HCT116 (cell line): ENCODE measurements around the gene STK11. TPM values are rescaled to one million over a fixed set of nuclear protein-coding genes. Genes with fewer than 3 reads are reported as not detected.

Experiments
- ATAC-seq: fragments of 200-7000 bp; cut with Tn5 transposase; 2 replicates; pipeline ENCODE4 v1.9.1; 2020; ENCODE audit warnings: mild to moderate bottlenecking, moderate library complexity
- BruUV-seq: library from RNA; stranded (reverse); fragments of 400-500 nt; replicated peaks from 2 replicates; lab custom pipeline; 2021; lab: Mats Ljungman, UMichigan
- CTCF ChIA-PET: fragments of 300-600 bp; sonication (Branson Sonifier 250); formaldehyde crosslinking; loops from one replicate; lab custom pipeline; 2021; ENCODE audit warnings: antibody characterized with exemption; lab: Charles Lee
- POLR2A ChIA-PET: fragments of 300-600, 350-600 bp; sonication (Branson Sonifier 250); formaldehyde crosslinking; loops from one replicate; lab custom pipeline; 2021; ENCODE audit warnings: antibody characterized with exemption; lab: Charles Lee
- RAD21 ChIA-PET, 2 experiments: fragments of 300-600 bp; sonication (Branson Sonifier 250); formaldehyde crosslinking; loops; one replicate each; lab custom pipeline; 2023; ENCODE audit warnings: low total read pairs in 2 of 2; ENCODE audit not compliant: uncharacterized antibody in 2 of 2, unreplicated experiment in 2 of 2, low non-redundant PET in 1 of 2; lab: Charles Lee
- DNase-seq: peaks from one replicate; pipeline ENCODE4 v3.0.0-alpha.2; 2010; ENCODE audit warnings: low read depth, low spot score
- H2AFZ ChIP-seq: fragments of 200-600 bp; shearing (Covaris generic), sonication (generic); 2 replicates; pipeline ENCODE4 v1.6.1; 2017; ENCODE audit warnings: low read depth, mixed run types, mixed read lengths, antibody characterized with exemption, low read length; ENCODE audit not compliant: poor library complexity, severe bottlenecking
- H3K27ac ChIP-seq: 2 replicates; pipeline ENCODE4 v1.5.1; 2012; ENCODE audit warnings: low read depth, low read length
- H3K27me3 ChIP-seq: fragments of 200-600 bp; sonication (generic); 2 replicates; pipeline ENCODE4 v1.6.1; 2016; ENCODE audit warnings: mixed run types, low read length, mixed read lengths; ENCODE audit not compliant: insufficient read depth
- H3K36me3 ChIP-seq, 2 experiments: fragments of 200-500 bp in 1 of 2; fragments of 200-600 bp in 1 of 2; sonication (Bioruptor generic) in 1 of 2; sonication (generic) in 1 of 2; 2 replicates each; pipeline versions ENCODE4 v1.5.1 to v1.6.1; 2014 to 2016; ENCODE audit warnings: low read length in 2 of 2, inconsistent platforms in 1 of 2, mixed read lengths in 1 of 2, mixed run types in 1 of 2; ENCODE audit not compliant: insufficient read depth in 2 of 2, control insufficient read depth in 1 of 2
- H3K4me1 ChIP-seq, 2 experiments: fragments of 200-600 bp in 1 of 2; sonication (generic) in 1 of 2; 2 replicates each; pipeline versions ENCODE4 v1.5.1 to v1.6.1; 2012 to 2017; ENCODE audit warnings: low read length in 2 of 2, inconsistent platforms in 1 of 2, mild to moderate bottlenecking in 1 of 2, mixed read lengths in 1 of 2, mixed run types in 1 of 2, moderate library complexity in 1 of 2; ENCODE audit not compliant: insufficient read depth in 2 of 2, control insufficient read depth in 1 of 2
- H3K4me2 ChIP-seq: fragments of 200-600 bp; sonication (generic); 2 replicates; pipeline ENCODE4 v1.6.1; 2017; ENCODE audit warnings: mixed run types, low read length, mixed read lengths
- H3K4me3 ChIP-seq, 2 experiments: fragments of 200-600 bp in 1 of 2; sonication (generic) in 1 of 2; replicated peaks in 1 of 2; 2 replicates each; pipeline ENCODE4 v1.5.1; 2011 to 2016; ENCODE audit warnings: low read length in 2 of 2, control low read depth in 1 of 2, low read depth in 1 of 2, mild to moderate bottlenecking in 1 of 2, mixed read lengths in 1 of 2, mixed run types in 1 of 2
- H3K79me2 ChIP-seq: fragments of 200-600 bp; sonication (generic); 2 replicates; pipeline ENCODE4 v1.6.1; 2017; ENCODE audit warnings: mild to moderate bottlenecking, mixed run types, low read length, moderate library complexity, mixed read lengths; ENCODE audit not compliant: insufficient read depth
- H3K9ac ChIP-seq: fragments of 200-600 bp; sonication (generic); 2 replicates; pipeline ENCODE4 v1.6.1; 2016; ENCODE audit warnings: low read length, mixed read lengths
- H3K9me2 ChIP-seq: fragments of 200-600 bp; sonication (generic), shearing (Covaris generic); 2 replicates; pipeline ENCODE4 v1.6.1; 2017; ENCODE audit warnings: mixed run types, mild to moderate bottlenecking, moderate library complexity; ENCODE audit not compliant: insufficient read depth
- H3K9me3 ChIP-seq, 2 experiments: fragments of 200-500 bp in 1 of 2; fragments of 200-600 bp in 1 of 2; sonication (Bioruptor generic) in 1 of 2; sonication (generic) in 1 of 2; 2 replicates each; pipeline ENCODE4 v1.6.1; 2014 to 2017; ENCODE audit warnings: low read length in 2 of 2, mixed read lengths in 2 of 2, inconsistent platforms in 1 of 2, low read depth in 1 of 2, mild to moderate bottlenecking in 1 of 2, mixed run types in 1 of 2, moderate library complexity in 1 of 2; ENCODE audit not compliant: control insufficient read depth in 1 of 2, insufficient read depth in 1 of 2
- H4K20me1 ChIP-seq: fragments of 200-600 bp; sonication (generic), shearing (Covaris generic); 2 replicates; pipeline ENCODE4 v1.6.1; 2017; ENCODE audit warnings: mixed run types, mild to moderate bottlenecking, moderate library complexity; ENCODE audit not compliant: insufficient read depth
- CBX3 ChIP-seq: IDR thresholded peaks from 2 replicates; pipeline ENCODE4 v1.6.1; 2012; ENCODE audit warnings: low read depth
- CEBPB ChIP-seq: IDR thresholded peaks from 2 replicates; pipeline ENCODE4 v1.6.1; 2012; ENCODE audit warnings: low read depth
- ELF1 ChIP-seq: IDR thresholded peaks from 2 replicates; pipeline ENCODE4 v1.6.1; 2012; ENCODE audit warnings: low read depth, borderline replicate concordance
- EZH2phosphoT487 ChIP-seq: fragments of 200-600 bp; IDR thresholded peaks from 2 replicates; pipeline ENCODE4 v1.6.1; 2018; ENCODE audit warnings: antibody characterized with exemption, borderline replicate concordance
- JUND ChIP-seq: IDR thresholded peaks from 2 replicates; pipeline ENCODE4 v1.6.1; 2012
- POLR2A ChIP-seq: IDR thresholded peaks from 2 replicates; pipeline ENCODE4 v1.7.0; 2011; ENCODE audit warnings: borderline replicate concordance; ENCODE audit not compliant: insufficient read depth, insufficient read length; ENCODE audit errors: extremely low read depth
- POLR2AphosphoS5 ChIP-seq: IDR thresholded peaks from 2 replicates; pipeline ENCODE4 v1.6.1; 2011; ENCODE audit warnings: mild to moderate bottlenecking, low read depth, low read length, moderate library complexity
- SIN3A ChIP-seq: IDR thresholded peaks from 2 replicates; pipeline ENCODE4 v1.6.1; 2012; ENCODE audit warnings: low read depth
- SP1 ChIP-seq: IDR thresholded peaks from 2 replicates; pipeline ENCODE4 v1.6.1; 2012; ENCODE audit warnings: low read depth
- SRF ChIP-seq: IDR thresholded peaks from 2 replicates; pipeline ENCODE4 v1.6.1; 2012; ENCODE audit warnings: low read depth
- ZNF274 ChIP-seq: fragments of 200-500 bp; sonication (Bioruptor generic); IDR thresholded peaks from 2 replicates; pipeline ENCODE4 v1.6.1; 2014; ENCODE audit warnings: mild to moderate bottlenecking, low read depth, low read length, inconsistent platforms
- intact Hi-C: fragments of 100-400 bp; cut with micrococcal nuclease; formaldehyde crosslinking; loops from 2 replicates; pipeline ENCODE4 v1.10.0; 2022
- total RNA-seq: library from RNA; stranded (reverse); gene quantifications from one replicate; pipeline ENCODE4 v1.2.1, GENCODE V29; 2021; ENCODE audit not compliant: unreplicated experiment
- TF ChIP-seq, protein P1 (sequence below): IDR thresholded peaks from 2 replicates; pipeline ENCODE4 v1.6.1; 2012
- TF ChIP-seq, protein P2 (sequence below): IDR thresholded peaks from 2 replicates; pipeline ENCODE4 v1.6.1; 2012; ENCODE audit warnings: low read depth
- TF ChIP-seq, protein P3 (sequence below): IDR thresholded peaks from 2 replicates; pipeline ENCODE4 v1.6.1; 2011; ENCODE audit warnings: mild to moderate bottlenecking, low read length, moderate library complexity; ENCODE audit not compliant: insufficient replicate concordance; ENCODE audit errors: extremely low read depth
- TF ChIP-seq, protein P4 (sequence below), 3 experiments: fragments of 200-600 bp in 1 of 3; sonication (generic) in 1 of 3; IDR thresholded peaks in 2 of 3; conservative IDR thresholded peaks in 1 of 3; 2 replicates each; pipeline ENCODE4 v1.5.1; 2012 to 2017; ENCODE audit warnings: low read depth in 2 of 3, low read length in 2 of 3, antibody characterized with exemption in 1 of 3, borderline replicate concordance in 1 of 3, control low read depth in 1 of 3, mild to moderate bottlenecking in 1 of 3, mixed read lengths in 1 of 3, mixed run types in 1 of 3, moderate library complexity in 1 of 3; ENCODE audit not compliant: insufficient read depth in 1 of 3
- TF ChIP-seq, protein P5 (sequence below): IDR thresholded peaks from 2 replicates; pipeline ENCODE4 v1.6.1; 2012

The STK11 gene
- total RNA-seq, 1 experiment from 2014 or later = 86.9 TPM

DNA sequence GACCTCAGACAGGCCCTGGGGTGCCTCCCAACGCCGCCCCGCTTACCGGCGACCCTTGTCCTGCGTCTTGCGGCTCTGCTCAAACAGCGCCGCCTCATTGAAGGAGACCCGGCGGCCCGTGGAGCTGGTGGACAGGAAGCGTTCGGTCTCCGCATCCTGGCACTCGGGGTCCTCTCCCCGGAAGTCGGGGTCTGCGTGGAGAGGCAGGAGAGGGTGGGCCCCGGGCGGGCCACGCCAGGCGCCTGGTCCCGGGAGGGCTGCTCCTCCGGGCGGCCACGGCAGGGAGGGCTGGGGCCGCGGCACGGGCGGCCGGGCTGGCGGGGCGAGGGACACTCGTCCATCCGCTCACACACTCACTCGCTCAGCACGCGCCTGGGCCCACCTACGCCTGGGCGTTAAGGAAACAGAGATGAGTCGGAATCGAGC is 29.4 kb downstream of the STK11 start:
- CTCF ChIA-PET = no interaction called here
- RAD21 ChIA-PET = no interaction called here

More for the DNA sequence above, 29.4 kb downstream of the STK11 start:
- Histone ChIP-seq H3K27me3 (no peaks in the 10 kb centered on the region), H3K9me2 (no peaks in the 10 kb centered on the region), H3K4me2 (no peak overlapping the region), H3K79me2 (peaks cover 22% of the 10 kb centered on the region; the same call in 1 of the 2 replicates), H4K20me1 (no peaks in the 10 kb centered on the region), H3K36me3 (peaks cover 3 to 16% of the 10 kb centered on the region in 2 experiments; a peak in 3 of 4 replicates), H3K4me3 (no peak overlapping the region), H3K9me3 (no peaks in the 10 kb centered on the region), H3K4me1 (peaks cover 23 to 49% of the 10 kb centered on the region in 2 experiments), H3K9ac (no peak overlapping the region), H3K27ac (peak overlapping the region; percentile 67; the same call in 1 of the 2 replicates), H2AFZ (no peak overlapping the region)
- intact Hi-C loops = no loop called here
- BruUV-seq = no TSS peak
- ATAC-seq (no peak), DNase-seq (no peak)
- TF ChIP-seq, protein P1, sequence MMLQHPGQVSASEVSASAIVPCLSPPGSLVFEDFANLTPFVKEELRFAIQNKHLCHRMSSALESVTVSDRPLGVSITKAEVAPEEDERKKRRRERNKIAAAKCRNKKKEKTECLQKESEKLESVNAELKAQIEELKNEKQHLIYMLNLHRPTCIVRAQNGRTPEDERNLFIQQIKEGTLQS = no peak
- TF ChIP-seq ELF1 (no peak), POLR2A (no peak), JUND (no peak), SIN3A (no peak), POLR2AphosphoS5 (no peak), ZNF274 (no peak), SP1 (no peak), CBX3 (no peak), EZH2phosphoT487 (no peak), CEBPB (no peak), SRF (no peak)
- TF ChIP-seq, protein P2, sequence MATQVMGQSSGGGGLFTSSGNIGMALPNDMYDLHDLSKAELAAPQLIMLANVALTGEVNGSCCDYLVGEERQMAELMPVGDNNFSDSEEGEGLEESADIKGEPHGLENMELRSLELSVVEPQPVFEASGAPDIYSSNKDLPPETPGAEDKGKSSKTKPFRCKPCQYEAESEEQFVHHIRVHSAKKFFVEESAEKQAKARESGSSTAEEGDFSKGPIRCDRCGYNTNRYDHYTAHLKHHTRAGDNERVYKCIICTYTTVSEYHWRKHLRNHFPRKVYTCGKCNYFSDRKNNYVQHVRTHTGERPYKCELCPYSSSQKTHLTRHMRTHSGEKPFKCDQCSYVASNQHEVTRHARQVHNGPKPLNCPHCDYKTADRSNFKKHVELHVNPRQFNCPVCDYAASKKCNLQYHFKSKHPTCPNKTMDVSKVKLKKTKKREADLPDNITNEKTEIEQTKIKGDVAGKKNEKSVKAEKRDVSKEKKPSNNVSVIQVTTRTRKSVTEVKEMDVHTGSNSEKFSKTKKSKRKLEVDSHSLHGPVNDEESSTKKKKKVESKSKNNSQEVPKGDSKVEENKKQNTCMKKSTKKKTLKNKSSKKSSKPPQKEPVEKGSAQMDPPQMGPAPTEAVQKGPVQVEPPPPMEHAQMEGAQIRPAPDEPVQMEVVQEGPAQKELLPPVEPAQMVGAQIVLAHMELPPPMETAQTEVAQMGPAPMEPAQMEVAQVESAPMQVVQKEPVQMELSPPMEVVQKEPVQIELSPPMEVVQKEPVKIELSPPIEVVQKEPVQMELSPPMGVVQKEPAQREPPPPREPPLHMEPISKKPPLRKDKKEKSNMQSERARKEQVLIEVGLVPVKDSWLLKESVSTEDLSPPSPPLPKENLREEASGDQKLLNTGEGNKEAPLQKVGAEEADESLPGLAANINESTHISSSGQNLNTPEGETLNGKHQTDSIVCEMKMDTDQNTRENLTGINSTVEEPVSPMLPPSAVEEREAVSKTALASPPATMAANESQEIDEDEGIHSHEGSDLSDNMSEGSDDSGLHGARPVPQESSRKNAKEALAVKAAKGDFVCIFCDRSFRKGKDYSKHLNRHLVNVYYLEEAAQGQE = no peak
- TF ChIP-seq, protein P3, sequence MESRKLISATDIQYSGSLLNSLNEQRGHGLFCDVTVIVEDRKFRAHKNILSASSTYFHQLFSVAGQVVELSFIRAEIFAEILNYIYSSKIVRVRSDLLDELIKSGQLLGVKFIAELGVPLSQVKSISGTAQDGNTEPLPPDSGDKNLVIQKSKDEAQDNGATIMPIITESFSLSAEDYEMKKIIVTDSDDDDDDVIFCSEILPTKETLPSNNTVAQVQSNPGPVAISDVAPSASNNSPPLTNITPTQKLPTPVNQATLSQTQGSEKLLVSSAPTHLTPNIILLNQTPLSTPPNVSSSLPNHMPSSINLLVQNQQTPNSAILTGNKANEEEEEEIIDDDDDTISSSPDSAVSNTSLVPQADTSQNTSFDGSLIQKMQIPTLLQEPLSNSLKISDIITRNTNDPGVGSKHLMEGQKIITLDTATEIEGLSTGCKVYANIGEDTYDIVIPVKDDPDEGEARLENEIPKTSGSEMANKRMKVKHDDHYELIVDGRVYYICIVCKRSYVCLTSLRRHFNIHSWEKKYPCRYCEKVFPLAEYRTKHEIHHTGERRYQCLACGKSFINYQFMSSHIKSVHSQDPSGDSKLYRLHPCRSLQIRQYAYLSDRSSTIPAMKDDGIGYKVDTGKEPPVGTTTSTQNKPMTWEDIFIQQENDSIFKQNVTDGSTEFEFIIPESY = no peak
- TF ChIP-seq, protein P4, sequence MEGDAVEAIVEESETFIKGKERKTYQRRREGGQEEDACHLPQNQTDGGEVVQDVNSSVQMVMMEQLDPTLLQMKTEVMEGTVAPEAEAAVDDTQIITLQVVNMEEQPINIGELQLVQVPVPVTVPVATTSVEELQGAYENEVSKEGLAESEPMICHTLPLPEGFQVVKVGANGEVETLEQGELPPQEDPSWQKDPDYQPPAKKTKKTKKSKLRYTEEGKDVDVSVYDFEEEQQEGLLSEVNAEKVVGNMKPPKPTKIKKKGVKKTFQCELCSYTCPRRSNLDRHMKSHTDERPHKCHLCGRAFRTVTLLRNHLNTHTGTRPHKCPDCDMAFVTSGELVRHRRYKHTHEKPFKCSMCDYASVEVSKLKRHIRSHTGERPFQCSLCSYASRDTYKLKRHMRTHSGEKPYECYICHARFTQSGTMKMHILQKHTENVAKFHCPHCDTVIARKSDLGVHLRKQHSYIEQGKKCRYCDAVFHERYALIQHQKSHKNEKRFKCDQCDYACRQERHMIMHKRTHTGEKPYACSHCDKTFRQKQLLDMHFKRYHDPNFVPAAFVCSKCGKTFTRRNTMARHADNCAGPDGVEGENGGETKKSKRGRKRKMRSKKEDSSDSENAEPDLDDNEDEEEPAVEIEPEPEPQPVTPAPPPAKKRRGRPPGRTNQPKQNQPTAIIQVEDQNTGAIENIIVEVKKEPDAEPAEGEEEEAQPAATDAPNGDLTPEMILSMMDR (IDR thresholded peaks at IDR 0.05 in 2 of 3, conservative IDR thresholded peaks at IDR 0.05 in 1 of 3; ENCODE audit: borderline replicate concordance in 1 of 3, insufficient read depth in 1 of 3, low read depth in 2 of 3, low read length in 2 of 3) = no peak
- TF ChIP-seq, protein P5, sequence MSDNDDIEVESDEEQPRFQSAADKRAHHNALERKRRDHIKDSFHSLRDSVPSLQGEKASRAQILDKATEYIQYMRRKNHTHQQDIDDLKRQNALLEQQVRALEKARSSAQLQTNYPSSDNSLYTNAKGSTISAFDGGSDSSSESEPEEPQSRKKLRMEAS = no peak
- POLR2A ChIA-PET = no interaction called here
